ENCODE results near the gene TMEM144.
A peak's percentile ranks its signal among the peaks of the same experiment; 100 is the strongest.

Gene TMEM144

GRCh38 chr4:158202481-158202880 is 7.8 kb upstream of the TMEM144 start:
- no peak for TF ChIP-seq CTCF (IDR thresholded peaks at IDR 0.05; ENCODE audit: low read depth, low read length)
- H3K9me3 ChIP-seq (ENCODE audit: severe bottlenecking): no peaks in the 10 kb centered on the region
- no peak overlapping the region for H3K27ac ChIP-seq

GRCh38 chr4:158203436-158203835 is 6.8 kb upstream of the TMEM144 start:
- Histone ChIP-seq H3K27ac (no peak overlapping the region), H3K9me3 (ENCODE audit: severe bottlenecking) (no peaks in the 10 kb centered on the region), H3K36me3 (no peaks in the 10 kb centered on the region), H3K4me3 (ENCODE audit: low read depth, low read length) (no peak overlapping the region), H3K27me3 (ENCODE audit: insufficient read depth, low read depth, severe bottlenecking) (no peaks in the 10 kb centered on the region)
- DNase-seq: no peak
- no peak for TF ChIP-seq CTCF (IDR thresholded peaks at IDR 0.05; ENCODE audit: low read depth, low read length)

More at GRCh38 chr4:158202481-158202880, 7.8 kb upstream of the TMEM144 start:
- no peak for DNase-seq
- H3K36me3 ChIP-seq: no peaks in the 10 kb centered on the region
- H3K4me3 ChIP-seq (ENCODE audit: low read depth, low read length): no peak overlapping the region
- H3K27me3 ChIP-seq (ENCODE audit: insufficient read depth, low read depth, severe bottlenecking): no peaks in the 10 kb centered on the region

GRCh38 chr4:158203929-158204328 is 6.4 kb upstream of the TMEM144 start:
- Histone ChIP-seq H3K4me3 (ENCODE audit: low read depth, low read length) (no peak overlapping the region), H3K36me3 (no peaks in the 10 kb centered on the region), H3K27me3 (ENCODE audit: insufficient read depth, low read depth, severe bottlenecking) (no peaks in the 10 kb centered on the region), H3K9me3 (ENCODE audit: severe bottlenecking) (no peaks in the 10 kb centered on the region), H3K27ac (no peak overlapping the region)
- no peak for DNase-seq
- TF ChIP-seq CTCF (IDR thresholded peaks at IDR 0.05; ENCODE audit: low read depth, low read length): no peak

- DNase-seq: no peak
- TF ChIP-seq CTCF (IDR thresholded peaks at IDR 0.05; ENCODE audit: low read depth, low read length): no peak
- H3K9me3 ChIP-seq (ENCODE audit: severe bottlenecking): no peaks in the 10 kb centered on the region
- H3K27me3 ChIP-seq (ENCODE audit: insufficient read depth, low read depth, severe bottlenecking): no peaks in the 10 kb centered on the region
- H3K27ac ChIP-seq: no peak overlapping the region
- H3K4me3 ChIP-seq (ENCODE audit: low read depth, low read length): no peak overlapping the region
- H3K36me3 ChIP-seq: no peaks in the 10 kb centered on the region
These were observed 1.2 kb upstream of the TMEM144 start for GRCh38 chr4:158208963-158209640.

- no peak overlapping the region for H3K27ac ChIP-seq
These were observed 936 bp downstream of the TMEM144 start for GRCh38 chr4:158211222-158211621.

More at GRCh38 chr4:158211222-158211621, 936 bp downstream of the TMEM144 start:
- no peak for TF ChIP-seq CTCF (IDR thresholded peaks at IDR 0.05; ENCODE audit: low read depth, low read length)
- DNase-seq: no peak
- Histone ChIP-seq H3K4me3 (ENCODE audit: low read depth, low read length) (peak overlapping the region; percentile 70), H3K36me3 (no peaks in the 10 kb centered on the region), H3K27me3 (ENCODE audit: insufficient read depth, low read depth, severe bottlenecking) (no peaks in the 10 kb centered on the region), H3K9me3 (ENCODE audit: severe bottlenecking) (no peaks in the 10 kb centered on the region)

Measured in WERI-Rb-1 (cell line).